Esophagus squamous epithelium (tissue), 5 donors: ENCODE results near the gene ZNF609. TPM values are rescaled to one million over a fixed set of nuclear protein-coding genes. Genes with fewer than 3 reads are reported as not detected.

Experiments used
- DNase-seq: peaks from one replicate; lab custom pipeline; 2025; lab: John Stamatoyannopoulos, UW
- H3K27ac ChIP-seq, 4 donors: fragments of 200-600 bp; sonication (generic); one replicate each; pipeline ENCODE4 v1.5.1; 2016 to 2019; ENCODE audit warnings: mild to moderate bottlenecking in 1 of 4
- H3K27me3 ChIP-seq, 4 donors: fragments of 200-600 bp; sonication (generic); 1 replicate in 3 of 4; 2 replicates in 1 of 4; pipeline versions ENCODE4 v1.5.1 to v1.6.0; 2017 to 2021; ENCODE audit warnings: antibody characterized with exemption in 1 of 4
- H3K36me3 ChIP-seq, 3 donors: fragments of 200-600 bp; sonication (generic); one replicate each; pipeline ENCODE4 v1.5.1; 2016 to 2019
- H3K4me1 ChIP-seq, 3 donors: fragments of 200-600 bp; sonication (generic); one replicate each; pipeline ENCODE4 v1.5.1; 2017 to 2019
- H3K4me3 ChIP-seq, 4 donors: fragments of 200-600 bp; sonication (generic); 1 replicate in 3 of 4; 2 replicates in 1 of 4; pipeline ENCODE4 v1.5.1; 2016 to 2019; ENCODE audit warnings: mild to moderate bottlenecking in 2 of 4, moderate library complexity in 1 of 4
- H3K9me3 ChIP-seq, 3 donors: fragments of 200-600 bp; sonication (generic); one replicate each; pipeline ENCODE4 v1.5.1; 2016 to 2019
- POLR2A ChIP-seq, 4 donors: fragments of 450-650 bp; IDR thresholded peaks; one replicate each; pipeline ENCODE4 v1.6.1; 2017; ENCODE audit warnings: antibody characterized with exemption in 4 of 4, mild to moderate bottlenecking in 4 of 4, moderate library complexity in 3 of 4
- WGBS, 2 donors: methylation state at CpG; one replicate each; pipeline ENCODE4 v1.1.5; 2018; 5-methylcytosine and 5-hydroxymethylcytosine counted together
- intact Hi-C: fragments of 100-400 bp; cut with DNase I; formaldehyde crosslinking; loops from one replicate; pipeline ENCODE4 v1.15.0; 2022
- total RNA-seq, 4 donors: library from RNA; depleted of rRNA; stranded (reverse); fragments of >200 nt; gene quantifications; one replicate each; pipeline ENCODE4 v1.1.0, GENCODE V29; 2016
- TF ChIP-seq, protein P1 (sequence below), 6 experiments: fragments of 450-650 bp in 4 of 6; fragments of 200-600 bp in 2 of 6; sonication (generic) in 2 of 6; IDR thresholded peaks; one replicate each; pipeline ENCODE4 v1.5.1; 2016 to 2019; ENCODE audit warnings: antibody characterized with exemption in 6 of 6, mild to moderate bottlenecking in 4 of 6, moderate library complexity in 4 of 6
- donor health status: DM: yes; HTN: yes; CAD: no.

The ZNF609 gene
- total RNA-seq, 4 donors from 2014 or later = 10.2 to 25.2 (median 13.8) TPM

DNA sequence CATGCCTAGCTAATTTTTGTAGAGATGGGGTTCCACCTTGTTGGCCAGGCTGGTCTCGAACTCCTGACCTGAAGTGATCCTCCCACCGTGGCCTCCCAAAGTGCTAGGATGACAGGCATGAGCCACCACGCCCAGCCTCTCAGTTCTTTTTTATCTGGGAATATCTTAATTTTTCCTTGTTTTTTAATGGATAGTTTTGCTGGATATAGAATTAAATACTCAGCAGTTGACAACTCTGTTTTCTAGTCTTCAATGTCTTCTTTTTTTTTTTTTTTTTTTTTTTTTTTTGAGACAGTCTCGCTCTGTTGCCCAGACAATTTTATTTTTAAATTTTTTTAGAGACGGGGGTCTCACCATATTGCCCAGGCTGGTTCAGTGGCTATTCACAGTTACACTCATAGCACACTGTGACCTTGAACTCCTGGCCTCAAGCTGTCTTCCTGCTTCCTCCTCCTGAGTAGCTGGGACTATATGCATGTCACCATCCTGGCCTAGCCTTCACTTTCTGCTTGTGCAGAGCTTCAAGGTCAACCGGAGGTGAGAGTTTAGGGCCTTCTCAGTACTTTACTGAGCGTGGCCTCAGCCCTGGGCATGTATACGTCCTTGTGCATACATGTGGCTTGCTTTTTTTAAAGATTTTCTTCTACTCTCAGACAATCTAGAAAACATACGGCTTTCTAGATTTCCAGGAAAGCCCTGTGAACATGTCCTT is 120.5 kb downstream of the ZNF609 start:
- TF ChIP-seq, protein P1, sequence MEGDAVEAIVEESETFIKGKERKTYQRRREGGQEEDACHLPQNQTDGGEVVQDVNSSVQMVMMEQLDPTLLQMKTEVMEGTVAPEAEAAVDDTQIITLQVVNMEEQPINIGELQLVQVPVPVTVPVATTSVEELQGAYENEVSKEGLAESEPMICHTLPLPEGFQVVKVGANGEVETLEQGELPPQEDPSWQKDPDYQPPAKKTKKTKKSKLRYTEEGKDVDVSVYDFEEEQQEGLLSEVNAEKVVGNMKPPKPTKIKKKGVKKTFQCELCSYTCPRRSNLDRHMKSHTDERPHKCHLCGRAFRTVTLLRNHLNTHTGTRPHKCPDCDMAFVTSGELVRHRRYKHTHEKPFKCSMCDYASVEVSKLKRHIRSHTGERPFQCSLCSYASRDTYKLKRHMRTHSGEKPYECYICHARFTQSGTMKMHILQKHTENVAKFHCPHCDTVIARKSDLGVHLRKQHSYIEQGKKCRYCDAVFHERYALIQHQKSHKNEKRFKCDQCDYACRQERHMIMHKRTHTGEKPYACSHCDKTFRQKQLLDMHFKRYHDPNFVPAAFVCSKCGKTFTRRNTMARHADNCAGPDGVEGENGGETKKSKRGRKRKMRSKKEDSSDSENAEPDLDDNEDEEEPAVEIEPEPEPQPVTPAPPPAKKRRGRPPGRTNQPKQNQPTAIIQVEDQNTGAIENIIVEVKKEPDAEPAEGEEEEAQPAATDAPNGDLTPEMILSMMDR (IDR thresholded peaks at IDR 0.05) = no peak
- TF ChIP-seq POLR2A (IDR thresholded peaks at IDR 0.05) = no peak
- Histone ChIP-seq H3K9me3 (peaks cover 0 to 4% (median 0%) of the 10 kb centered on the region in 3 donors), H3K4me3 (no peak overlapping the region), H3K4me1 (peaks cover 0 to 3% (median 2%) of the 10 kb centered on the region in 3 donors), H3K27ac (no peak overlapping the region), H3K27me3 (no peaks in the 10 kb centered on the region), H3K36me3 (no peaks in the 10 kb centered on the region)
- DNase-seq = no peak
- intact Hi-C loops = no loop called here
- WGBS, 2 donors = 96% methylated on average over 9 of the region's 9 CpGs

DNA sequence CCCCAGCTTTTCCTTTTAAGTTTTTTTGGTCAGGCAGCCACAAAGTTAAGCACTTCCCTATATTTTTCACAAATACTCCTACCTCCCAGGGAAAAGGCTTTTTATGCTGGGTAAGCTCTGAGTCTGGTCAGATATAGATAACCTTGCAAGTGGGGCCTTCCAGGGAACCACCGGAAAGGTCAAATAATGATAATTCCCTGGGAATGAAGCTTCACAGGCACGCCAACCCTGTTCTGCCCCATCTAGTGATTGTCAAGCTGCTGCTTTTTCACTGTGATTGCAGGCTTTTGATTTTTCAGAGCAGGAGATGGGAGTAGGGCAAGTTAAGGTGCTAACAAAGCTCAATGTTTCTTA is 121.0 kb downstream of the ZNF609 start:
- no peak for DNase-seq
- H3K9me3 ChIP-seq = peaks cover 0 to 4% (median 0%) of the 10 kb centered on the region in 3 donors
- peaks cover 0 to 3% (median 2%) of the 10 kb centered on the region in 3 donors for H3K4me1 ChIP-seq
- no peak for TF ChIP-seq POLR2A (IDR thresholded peaks at IDR 0.05)
- TF ChIP-seq, protein P1 (IDR thresholded peaks at IDR 0.05) = no peak
- H3K27ac ChIP-seq = no peak overlapping the region
- intact Hi-C loops = no loop called here
- no peak overlapping the region for H3K4me3 ChIP-seq
- H3K27me3 ChIP-seq = no peaks in the 10 kb centered on the region
- no peaks in the 10 kb centered on the region for H3K36me3 ChIP-seq
- WGBS, 2 donors = 92 to 100% methylated on average over 2 of the region's 2 CpGs

DNA sequence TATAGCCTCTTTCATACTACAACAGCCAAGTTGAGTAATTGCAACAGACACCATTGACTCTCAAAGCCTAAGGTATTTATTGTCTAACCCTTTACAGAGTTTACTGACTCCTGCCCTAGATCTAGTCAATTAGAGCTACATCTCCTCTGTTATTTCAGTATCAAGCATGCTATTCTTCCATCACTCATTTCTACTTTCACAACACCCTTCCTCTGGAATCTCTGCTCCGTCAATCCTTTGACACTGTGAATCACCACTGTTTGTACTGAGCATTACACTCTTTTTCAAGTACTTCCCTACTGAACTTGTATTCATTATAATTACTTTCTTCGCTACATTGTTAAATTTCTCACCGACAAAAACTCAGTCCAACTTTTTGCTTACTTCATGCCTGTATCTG is 121.8 kb downstream of the ZNF609 start:
- no peak overlapping the region for H3K27ac ChIP-seq
- peaks cover 0 to 4% (median 0%) of the 10 kb centered on the region in 3 donors for H3K9me3 ChIP-seq
- intact Hi-C loops = no loop called here
- H3K4me1 ChIP-seq = peaks cover 0 to 8% (median 3%) of the 10 kb centered on the region in 3 donors
- H3K27me3 ChIP-seq = no peaks in the 10 kb centered on the region
- DNase-seq = no peak
- WGBS, 2 donors = 57 to 73% methylated on average over 3 of the region's 3 CpGs
- H3K4me3 ChIP-seq = no peak overlapping the region
- H3K36me3 ChIP-seq = no peaks in the 10 kb centered on the region
- no peak for TF ChIP-seq POLR2A (IDR thresholded peaks at IDR 0.05)
- TF ChIP-seq, protein P1 (IDR thresholded peaks at IDR 0.05) = no peak

DNA sequence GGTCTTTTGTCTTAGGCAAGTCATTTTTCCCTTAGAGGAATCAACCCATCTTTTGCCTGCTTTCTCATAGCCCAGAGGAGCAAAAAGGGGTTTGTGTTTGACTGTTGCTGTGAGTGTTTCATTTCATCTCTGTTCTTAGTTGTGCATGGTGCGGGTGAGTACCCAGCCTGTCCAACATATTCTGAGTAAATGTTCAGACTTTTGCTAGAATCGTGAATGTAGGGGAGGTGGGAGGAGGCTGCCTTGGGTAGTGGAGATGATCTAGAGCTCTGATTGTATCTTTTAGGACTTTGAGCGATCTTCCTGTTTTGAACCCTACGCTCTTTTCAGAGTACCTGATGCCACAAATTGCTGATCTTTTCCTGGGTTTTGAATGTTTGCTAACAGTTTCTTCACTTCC is 123.1 kb downstream of the ZNF609 start:
- Histone ChIP-seq H3K4me3 (no peak overlapping the region), H3K4me1 (peaks cover 0 to 8% (median 3%) of the 10 kb centered on the region in 3 donors), H3K36me3 (no peaks in the 10 kb centered on the region), H3K27me3 (no peaks in the 10 kb centered on the region), H3K9me3 (peaks cover 0 to 4% (median 0%) of the 10 kb centered on the region in 3 donors), H3K27ac (no peak overlapping the region)
- intact Hi-C loops = no loop called here
- 80 to 94% methylated on average over 4 of the region's 4 CpGs for WGBS, 2 donors
- DNase-seq = no peak
- no peak for TF ChIP-seq POLR2A (IDR thresholded peaks at IDR 0.05)
- TF ChIP-seq, protein P1 (IDR thresholded peaks at IDR 0.05) = no peak

DNA sequence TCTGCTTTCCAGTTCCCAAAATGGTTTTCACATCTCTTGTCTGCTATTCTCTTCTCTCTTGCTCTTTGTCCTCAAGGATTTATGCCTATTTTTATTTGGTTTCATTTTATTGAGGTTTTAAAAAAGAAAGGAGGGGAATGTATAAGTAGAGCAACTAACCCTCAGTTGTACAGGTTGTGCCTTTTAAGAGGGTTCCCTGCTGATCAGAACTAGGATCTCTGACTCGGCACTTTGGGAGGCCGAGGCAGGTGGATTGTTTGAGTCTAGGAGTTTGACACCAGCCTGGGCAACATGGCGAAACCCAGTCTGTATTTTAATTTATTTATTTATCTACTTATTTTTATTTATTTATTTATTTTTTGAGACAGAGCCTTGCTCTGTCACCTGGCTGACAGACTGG is 123.6 kb downstream of the ZNF609 start:
- Histone ChIP-seq H3K36me3 (no peaks in the 10 kb centered on the region), H3K27ac (no peak overlapping the region), H3K27me3 (no peaks in the 10 kb centered on the region), H3K4me1 (peaks cover 0 to 9% (median 3%) of the 10 kb centered on the region in 3 donors), H3K9me3 (peaks cover 0 to 4% (median 0%) of the 10 kb centered on the region in 3 donors), H3K4me3 (no peak overlapping the region)
- intact Hi-C loops = no loop called here
- 96 to 98% methylated on average over 3 of the region's 3 CpGs for WGBS, 2 donors
- TF ChIP-seq, protein P1 (IDR thresholded peaks at IDR 0.05) = no peak
- no peak for TF ChIP-seq POLR2A (IDR thresholded peaks at IDR 0.05)
- DNase-seq = no peak
